GM06990 (cell line): ENCODE data around the gene GPBAR1.

ENCODE experiments used
- DNase-seq: peaks from one replicate; pipeline ENCODE4 v3.0.0-alpha.2; 2011; ENCODE audit not compliant: insufficient read length; ENCODE audit errors: extremely low read depth
- H3K27me3 ChIP-seq: replicated peaks from 2 replicates; pipeline ENCODE4 v1.6.0; 2011; ENCODE audit warnings: low read length; ENCODE audit not compliant: control insufficient read depth, insufficient read depth
- H3K36me3 ChIP-seq: 2 replicates; pipeline ENCODE4 v1.5.1; 2011; ENCODE audit warnings: low read length; ENCODE audit not compliant: control insufficient read depth, insufficient read depth
- H3K4me3 ChIP-seq: replicated peaks from 2 replicates; pipeline ENCODE4 v1.5.1; 2011; ENCODE audit warnings: low read depth, mild to moderate bottlenecking, control low read depth, low read length
- CTCF ChIP-seq: IDR thresholded peaks from 2 replicates; pipeline ENCODE4 v1.5.1; 2011; ENCODE audit warnings: low read length, control low read depth, mild to moderate bottlenecking, inconsistent platforms; ENCODE audit not compliant: insufficient read depth, poor library complexity, severe bottlenecking

The GPBAR1 gene

GRCh38 chr2:218260742-218261422 is at the start of gene GPBAR1:
Gene GPBAR1 (plus strand): TSS chr2:218261015. CDS start chr2:218262725, 1,710 bp downstream.
- no peak within 1 kb of the TSS for H3K4me3 ChIP-seq
- no peaks in the 10 kb centered on the region for H3K27me3 ChIP-seq
- DNase-seq, result no peak
- TF ChIP-seq CTCF, result no peak
- peaks cover 26% of the 10 kb centered on the region for H3K36me3 ChIP-seq

- Histone ChIP-seq H3K36me3 (no peaks in the 10 kb centered on the region), H3K4me3 (no peak overlapping the region), H3K27me3 (no peaks in the 10 kb centered on the region)
- no peak for TF ChIP-seq CTCF
- DNase-seq, result no peak
These were observed 46.7 kb upstream of the GPBAR1 start for GRCh38 chr2:218214116-218214515.

- DNase-seq, result no peak
- TF ChIP-seq CTCF, result no peak
- peak overlapping the region; percentile 84 for H3K4me3 ChIP-seq
- no peaks in the 10 kb centered on the region for H3K27me3 ChIP-seq
- no peaks in the 10 kb centered on the region for H3K36me3 ChIP-seq
These were observed 44.5 kb upstream of the GPBAR1 start for GRCh38 chr2:218216336-218216673.

GRCh38 chr2:218216674-218217359 is 44.0 kb upstream of the GPBAR1 start, which contains the start of gene ARPC2:
Gene ARPC2 (plus strand): TSS chr2:218217189. CDS start chr2:218217471, 282 bp downstream.
- no peaks in the 10 kb centered on the region for H3K27me3 ChIP-seq
- DNase-seq, result peak; percentile 97
- TF ChIP-seq CTCF, result no peak
- no peaks in the 10 kb centered on the region for H3K36me3 ChIP-seq
- H3K4me3 ChIP-seq, result peak within 1 kb of the TSS; percentile 84

- Histone ChIP-seq H3K36me3 (no peaks in the 10 kb centered on the region; the same call in 1 of the 2 replicates), H3K27me3 (no peaks in the 10 kb centered on the region), H3K4me3 (peak overlapping the region; percentile 84)
- peak; percentile 76 for DNase-seq
- TF ChIP-seq CTCF, result no peak
These were observed 43.2 kb upstream of the GPBAR1 start for GRCh38 chr2:218217360-218218267.
